H1 (cell line): ENCODE measurements around the gene GTF2E1. TPM values are rescaled to one million over a fixed set of nuclear protein-coding genes. Genes with fewer than 3 reads are reported as not detected.

Experiments
- ASH2L ChIP-seq: fragments of 200-600, 300-600 bp; sonication (generic); IDR thresholded peaks from one replicate; pipeline ENCODE4 v1.7.1; 2017; ENCODE audit warnings: low read length
- CHD7 ChIP-seq: fragments of 300-600 bp; sonication (generic); IDR thresholded peaks from 2 replicates; pipeline ENCODE4 v1.7.1; 2012; ENCODE audit warnings: low read length, moderate library complexity, mild to moderate bottlenecking, inconsistent platforms; ENCODE audit not compliant: insufficient replicate concordance
- polyA plus RNA-seq, 7 experiments: library from polyadenylated mRNA; depleted of rRNA in 3 of 7; stranded (reverse) in 5 of 7; unstranded in 2 of 7; fragments of >200 nt in 5 of 7; fragments of 200-250 nt in 2 of 7; gene quantifications; 1 replicate in 5 of 7; 2 replicates in 1 of 7; 4 replicates in 1 of 7; pipeline versions ENCODE4 v1.2.1 to v1.2.3, GENCODE V29; 2011 to 2013; ENCODE audit warnings: missing spikeins in 2 of 7, mixed read lengths in 2 of 7
- total RNA-seq: library from RNA; stranded (reverse); fragmentation: NEBNext Ultra II Directional; extraction: Animal tissue kit (Norgen Biotek cat#: 25700); gene quantifications from 2 replicates; pipeline ENCODE4 v1.2.1, GENCODE V29; 2021

Gene GTF2E1
- total and polyA plus RNA-seq, 2 of the 8 experiments (the other 6 are each of a cell fraction or from before 2014, with no cell fraction given): 37.4 to 73.3 TPM

- no peak for TF ChIP-seq CHD7
- TF ChIP-seq ASH2L: no peak
- TF ChIP-seq, all 59 proteins: peak for 0
Measured at GRCh38 chr3:120767106-120767505, 24.6 kb downstream of the GTF2E1 start (continued).
